GM12878 (cell line): Measurements from ENCODE around the gene LIG3.

ENCODE experiments used
- CTCF ChIP-seq, 3 experiments: IDR thresholded peaks in 2 of 3; conservative IDR thresholded peaks in 1 of 3; 2 replicates each; pipeline ENCODE4 v1.5.1; 2011; ENCODE audit warnings: low read depth in 3 of 3, low read length in 3 of 3, mild to moderate bottlenecking in 3 of 3, control low read depth in 2 of 3, moderate library complexity in 2 of 3, inconsistent platforms in 1 of 3, mixed read lengths in 1 of 3; ENCODE audit not compliant: control insufficient read depth in 2 of 3, insufficient read depth in 1 of 3; ENCODE audit errors: extremely low read depth in 1 of 3
- EGR1 ChIP-seq, 2 experiments: IDR thresholded peaks; 1 replicate in 1 of 2; 2 replicates in 1 of 2; pipeline ENCODE4 v1.6.1; 2011 to 2012; ENCODE audit warnings: low read depth in 2 of 2, low read length in 2 of 2, borderline replicate concordance in 1 of 2, mild to moderate bottlenecking in 1 of 2, moderate library complexity in 1 of 2
- EZH2 ChIP-seq: IDR thresholded peaks from 2 replicates; pipeline ENCODE4 v1.6.1; 2012; ENCODE audit warnings: low read depth, mild to moderate bottlenecking, control low read depth, inconsistent platforms, low read length, borderline replicate concordance; ENCODE audit not compliant: control insufficient read depth
- FOS ChIP-seq: IDR thresholded peaks from 3 replicates; pipeline ENCODE4 v1.6.1; 2011; ENCODE audit warnings: borderline replicate concordance; ENCODE audit not compliant: insufficient read length; ENCODE audit errors: extremely low read depth
- POLR2A ChIP-seq: IDR thresholded peaks from 2 replicates; pipeline ENCODE4 v1.6.1; 2011; ENCODE audit warnings: low read depth, mild to moderate bottlenecking, low read length
- POLR2AphosphoS5 ChIP-seq: IDR thresholded peaks from 2 replicates; pipeline ENCODE4 v1.6.1; 2011; ENCODE audit warnings: mild to moderate bottlenecking, low read length, inconsistent platforms
- POU2F2 ChIP-seq: IDR thresholded peaks from 3 replicates; pipeline ENCODE4 v1.6.1; 2011; ENCODE audit warnings: low read depth, mild to moderate bottlenecking, low read length, borderline replicate concordance
- YY1 ChIP-seq: IDR thresholded peaks from 2 replicates; pipeline ENCODE4 v1.6.1; 2011; ENCODE audit warnings: low read depth, mild to moderate bottlenecking, low read length
- ZZZ3 ChIP-seq: IDR thresholded peaks from 2 replicates; pipeline ENCODE4 v1.6.1; 2011; ENCODE audit warnings: low read depth; ENCODE audit not compliant: control insufficient read depth, insufficient read length

GRCh38 chr17:35038453-35038852 is 58.1 kb downstream of the LIG3 start:
- TF ChIP-seq CTCF (IDR thresholded peaks at IDR 0.05 in 2 of 3, conservative IDR thresholded peaks at IDR 0.05 in 1 of 3; ENCODE audit: control insufficient read depth in 2 of 3, extremely low read depth in 1 of 3, insufficient read depth in 1 of 3, low read depth in 3 of 3, low read length in 3 of 3), result no peak
- no peak for TF ChIP-seq EGR1 (IDR thresholded peaks at IDR 0.05; ENCODE audit: borderline replicate concordance in 1 of 2, low read depth in 2 of 2, low read length in 2 of 2)
- no peak for TF ChIP-seq FOS
- no peak for TF ChIP-seq POU2F2
- no peak for TF ChIP-seq POLR2AphosphoS5
- TF ChIP-seq YY1, result no peak
- TF ChIP-seq ZZZ3, result no peak
- no peak for TF ChIP-seq POLR2A
- no peak for TF ChIP-seq EZH2
